GM18868 (cell line): ENCODE results near the gene DPF3.

Experiments used
- ATAC-seq: cut with Tn5 transposase; IDR thresholded peaks from one replicate; pipeline ENCODE4 v1.9.1; 2021; ENCODE audit warnings: mild to moderate bottlenecking, moderate library complexity; ENCODE audit not compliant: unreplicated experiment

Gene DPF3

DNA sequence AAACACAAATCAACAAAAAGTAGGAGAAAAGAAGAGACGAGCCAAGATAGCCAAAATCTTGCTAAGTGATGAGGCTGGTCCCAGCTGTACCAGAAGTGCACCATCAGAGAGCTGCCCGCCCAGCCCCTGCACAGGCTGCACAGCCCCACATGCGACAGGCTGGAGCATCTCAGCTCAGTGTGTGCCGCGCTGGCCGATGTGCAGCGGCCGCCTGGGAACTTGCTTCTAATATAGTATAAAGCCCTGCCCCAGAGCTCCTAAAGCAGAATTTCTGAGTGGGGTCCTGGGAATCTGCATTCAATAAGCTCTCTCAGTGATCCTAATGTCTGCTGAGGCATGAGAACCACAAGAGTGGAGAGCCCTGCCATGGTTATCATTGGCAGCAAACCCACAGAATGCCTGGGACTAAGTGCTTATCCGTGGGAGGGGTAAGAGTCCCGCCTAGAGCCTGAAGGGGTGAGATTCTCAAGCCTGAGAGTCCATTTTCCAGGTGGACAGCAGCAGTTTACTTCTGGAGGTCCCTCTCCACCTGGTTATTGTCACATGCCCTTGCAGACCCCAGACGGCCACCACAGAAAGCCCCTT is 171.6 kb downstream of the DPF3 start:
- ATAC-seq: no peak

DNA sequence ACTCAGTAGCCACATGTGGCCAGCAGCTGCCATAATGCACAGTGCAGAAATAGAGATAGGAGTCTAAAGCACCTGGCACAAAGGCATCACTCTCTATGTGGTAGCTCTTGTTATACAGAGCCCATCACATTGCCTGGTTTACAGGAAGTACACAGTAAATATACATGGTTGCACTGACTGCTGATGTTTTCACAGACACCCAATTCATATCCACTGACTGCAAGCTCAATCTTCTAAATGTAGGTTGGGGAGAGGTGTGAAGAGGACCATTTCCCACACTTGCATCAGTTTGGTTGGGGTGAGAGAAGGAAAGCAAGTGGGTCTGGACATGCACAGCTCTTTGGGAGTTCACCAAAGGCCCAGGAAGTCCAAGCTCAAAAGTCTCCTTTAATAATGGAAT is 172.8 kb downstream of the DPF3 start:
- ATAC-seq: no peak

DNA sequence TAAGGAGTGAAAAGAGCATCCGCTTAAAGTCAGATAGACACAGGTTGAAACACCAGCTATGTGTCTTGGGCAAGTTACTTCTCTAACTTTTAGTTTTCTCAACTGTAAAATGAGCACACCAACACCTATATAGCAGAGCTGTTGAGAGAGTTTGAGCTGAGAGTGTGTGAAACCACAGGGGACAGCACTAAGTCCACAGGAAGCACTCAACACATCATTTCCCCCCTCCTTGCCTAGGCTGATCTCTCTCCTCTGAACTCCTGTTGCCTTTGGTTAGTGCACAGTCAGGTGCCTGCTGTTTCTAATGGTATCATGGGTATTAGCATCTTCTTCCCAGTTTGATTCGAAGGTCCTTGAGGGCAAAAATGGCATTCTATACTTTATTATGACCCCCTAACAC is 176.7 kb downstream of the DPF3 start:
- ATAC-seq: no peak

DNA sequence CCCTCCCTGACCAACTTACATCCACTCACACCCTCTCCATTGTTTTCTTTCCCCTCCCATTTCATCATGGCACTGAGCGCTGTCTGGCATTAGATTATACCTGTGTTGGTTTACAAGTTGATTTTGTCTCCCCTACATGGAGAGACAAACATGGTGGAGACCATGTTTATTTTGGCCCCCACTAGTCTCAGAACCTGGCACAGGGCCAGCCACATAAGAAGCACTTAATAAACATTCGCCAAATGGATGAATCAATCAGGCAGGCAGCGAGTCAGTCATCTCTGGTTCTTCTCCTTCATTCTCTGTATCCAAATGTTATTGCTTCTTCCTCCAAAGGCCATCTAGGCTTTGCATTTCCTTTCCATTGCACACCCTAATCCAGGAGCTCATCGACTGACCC is 177.4 kb downstream of the DPF3 start:
- no peak for ATAC-seq

DNA sequence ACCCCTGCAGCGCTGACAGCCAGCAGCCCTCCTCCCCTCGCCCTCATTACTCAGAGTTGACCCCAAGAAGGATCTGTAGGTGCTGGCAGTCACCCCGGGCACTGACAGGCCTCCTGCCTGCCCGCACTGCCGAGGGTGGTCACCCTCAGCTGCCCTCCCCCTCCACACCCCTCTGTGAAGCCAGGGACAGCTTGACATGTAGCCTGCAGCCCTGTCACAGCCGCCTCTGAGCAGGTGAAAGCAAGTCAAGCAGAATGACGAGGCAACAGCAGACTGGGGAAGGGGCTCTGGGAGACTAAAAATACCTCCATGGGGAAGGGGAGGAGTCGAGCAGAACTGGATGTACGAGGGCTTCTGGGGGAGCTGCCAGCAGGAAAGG is 178.1 kb downstream of the DPF3 start:
- no peak for ATAC-seq

DNA sequence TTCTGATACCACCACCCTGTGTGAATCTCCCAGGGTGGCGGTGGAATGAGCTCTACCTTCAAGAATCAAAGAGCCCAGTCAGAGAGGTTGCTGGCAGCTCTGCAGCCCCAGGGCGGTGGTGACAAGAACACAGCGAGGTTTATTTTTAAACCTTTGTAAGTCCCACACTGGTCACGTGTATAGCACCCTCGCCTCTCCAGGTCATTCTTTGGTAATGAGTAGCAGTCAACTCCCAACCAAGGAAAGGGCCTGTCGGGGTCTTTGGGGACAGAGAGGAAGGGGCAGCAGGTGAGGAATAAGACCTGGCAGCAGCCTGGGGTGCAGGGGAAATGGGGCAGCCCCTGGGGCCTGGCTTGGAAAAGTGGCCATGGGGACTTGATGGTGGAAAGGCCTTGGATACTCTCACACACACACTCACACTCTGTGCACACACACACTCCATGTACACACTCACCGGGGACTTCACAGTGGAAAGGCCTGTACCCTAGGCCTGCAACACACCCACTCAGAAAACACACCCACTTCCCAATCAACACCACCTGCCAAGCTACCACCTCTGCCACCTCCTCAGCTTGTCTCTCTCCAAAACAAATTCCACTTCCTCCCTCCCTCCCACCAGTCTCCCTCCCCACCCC is 178.6 kb downstream of the DPF3 start:
- peak; percentile 37 for ATAC-seq

DNA sequence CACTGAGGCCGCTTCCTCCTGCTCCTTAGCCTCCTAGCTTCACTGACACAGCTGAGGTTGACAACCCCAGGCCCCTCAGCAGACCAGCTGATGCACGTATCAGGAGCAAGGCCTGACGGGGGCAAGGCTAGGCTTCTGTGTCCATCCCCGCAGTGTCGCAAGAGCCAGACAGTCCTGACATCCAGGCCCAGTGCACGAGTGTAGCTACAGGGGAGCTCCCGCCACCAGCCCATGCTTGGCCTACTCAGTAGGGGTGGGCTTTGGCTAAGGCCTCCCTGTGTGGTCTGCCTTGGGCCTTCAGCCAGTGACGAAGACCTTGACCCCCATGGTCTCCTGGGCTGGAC is 179.1 kb downstream of the DPF3 start:
- peak; percentile 7 for ATAC-seq

DNA sequence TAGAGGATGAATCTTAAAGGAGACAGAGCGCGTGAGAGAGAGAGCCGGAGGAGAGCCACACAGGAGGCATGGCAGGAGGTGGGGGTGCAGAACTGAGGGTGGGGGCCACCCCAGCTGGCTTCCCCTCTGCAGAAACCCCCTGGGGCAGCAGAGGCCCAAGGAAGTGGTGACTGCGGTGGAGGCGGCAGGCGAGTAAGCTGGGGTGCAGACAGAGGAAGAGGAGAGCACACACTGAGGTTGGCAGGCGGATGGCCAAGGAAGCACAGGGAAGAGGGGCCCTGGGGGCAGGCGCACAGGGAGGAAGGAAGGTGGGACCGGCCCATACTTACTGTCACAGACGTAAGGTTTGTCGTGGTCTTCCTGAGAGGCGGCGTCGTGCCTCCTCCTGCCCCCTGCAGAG is 179.8 kb downstream of the DPF3 start:
- ATAC-seq: peak; percentile 76

DNA sequence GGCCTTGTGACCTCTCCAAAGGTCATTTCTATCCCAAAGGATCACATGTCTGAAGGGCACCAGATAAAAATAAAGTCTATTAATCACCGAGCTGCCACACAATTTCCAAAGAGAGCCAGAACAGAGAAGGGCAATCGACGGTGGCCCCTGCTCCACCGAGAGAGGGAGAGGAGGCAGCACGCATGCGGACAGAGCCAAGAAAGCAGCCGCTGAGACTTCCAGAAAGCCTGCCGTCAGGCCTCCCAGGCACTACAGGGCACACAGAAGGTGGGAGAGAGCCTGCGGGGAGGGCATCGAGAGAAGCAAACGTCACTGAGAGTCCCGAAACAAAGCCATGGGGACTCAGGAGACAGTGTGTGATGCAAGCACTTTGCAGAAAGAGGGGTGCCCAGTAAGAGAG is 182.0 kb downstream of the DPF3 start:
- no peak for ATAC-seq

DNA sequence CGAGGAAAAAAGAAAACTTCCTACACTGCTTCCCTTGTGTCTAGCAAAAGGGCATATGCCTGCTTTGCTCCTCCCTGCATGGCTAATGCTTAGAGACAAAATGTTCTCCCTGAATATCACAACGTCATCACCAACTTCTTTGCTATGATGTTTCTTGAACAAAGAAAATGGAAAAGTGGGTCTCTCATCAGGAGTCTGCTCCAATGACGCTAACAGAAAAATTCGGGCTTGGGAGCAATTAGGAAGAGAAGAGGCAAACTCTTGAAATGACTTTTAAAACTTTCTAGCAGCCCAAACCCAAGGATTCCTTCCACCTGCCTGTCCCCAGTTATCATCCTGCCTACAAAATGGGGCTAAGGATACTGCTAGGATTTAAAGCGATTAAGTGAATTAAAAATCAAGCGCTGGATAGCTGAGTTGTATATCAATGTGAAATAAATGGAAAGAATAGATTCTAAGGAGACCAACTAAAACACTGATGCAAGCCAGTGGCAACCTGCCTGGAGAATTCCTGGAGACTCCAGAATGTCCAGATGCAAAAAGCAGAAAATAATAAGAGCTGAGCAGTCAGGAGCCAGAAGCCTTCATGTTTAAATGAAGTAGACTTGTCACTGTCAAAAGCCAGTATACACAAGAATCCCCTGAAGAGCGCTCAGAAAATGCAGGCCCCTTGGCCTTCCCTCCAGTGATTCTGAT is 183.8 kb downstream of the DPF3 start:
- ATAC-seq: no peak

DNA sequence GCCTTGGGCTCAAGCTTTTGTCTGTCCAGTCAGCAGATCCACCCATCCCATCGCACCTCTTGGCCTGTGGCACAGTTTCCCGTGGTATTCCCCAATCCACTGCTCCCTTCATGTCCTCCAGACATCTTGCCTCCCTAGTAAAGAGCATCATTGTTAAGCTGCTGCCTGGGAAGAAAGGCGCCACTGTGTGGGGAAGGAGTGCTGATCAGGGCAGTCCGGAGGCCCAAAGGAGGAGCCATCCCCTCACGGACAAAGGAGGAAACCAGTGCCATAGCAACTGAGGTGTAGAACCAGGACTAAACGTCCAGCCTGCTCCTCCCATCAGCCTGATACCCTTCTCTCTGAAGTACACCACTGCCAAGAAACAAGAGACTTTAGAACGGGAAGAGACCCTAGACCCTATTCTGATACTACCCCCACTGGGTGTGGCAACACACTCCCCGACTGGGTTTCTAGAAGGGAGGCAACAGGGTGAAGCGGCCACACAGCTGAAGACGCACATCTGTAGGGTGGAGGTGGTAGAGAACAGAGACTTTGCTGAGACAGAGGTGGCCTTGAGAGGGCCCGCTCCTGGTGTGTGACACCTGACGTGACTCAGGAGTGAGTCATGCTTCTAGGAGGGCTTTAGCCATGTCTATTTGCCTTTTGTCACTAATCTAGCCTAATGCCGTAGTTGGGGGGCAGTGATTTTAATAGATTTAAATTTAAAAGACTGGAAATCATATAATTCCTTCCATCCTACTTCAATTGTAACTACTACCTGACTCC is 185.0 kb downstream of the DPF3 start:
- ATAC-seq: no peak

DNA sequence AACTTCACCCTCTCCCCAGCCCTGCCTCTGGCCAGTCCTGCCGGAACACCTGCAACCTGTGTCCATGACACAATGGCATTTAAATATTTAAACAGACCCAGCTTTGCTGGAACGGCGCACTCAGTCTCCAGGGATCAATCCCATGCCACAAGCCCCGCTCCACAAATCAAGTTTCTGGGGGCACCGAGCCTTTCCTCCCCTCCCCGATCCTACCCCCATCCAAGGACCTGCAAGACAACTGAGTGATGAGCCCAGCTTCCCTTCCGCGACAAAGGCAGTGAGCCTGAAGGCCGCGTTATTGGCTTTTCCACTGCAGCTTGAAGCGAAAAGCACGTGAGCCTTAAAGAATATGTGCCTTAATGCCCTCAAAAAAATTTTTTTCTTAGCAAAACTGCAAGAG is 185.7 kb downstream of the DPF3 start:
- no peak for ATAC-seq

DNA sequence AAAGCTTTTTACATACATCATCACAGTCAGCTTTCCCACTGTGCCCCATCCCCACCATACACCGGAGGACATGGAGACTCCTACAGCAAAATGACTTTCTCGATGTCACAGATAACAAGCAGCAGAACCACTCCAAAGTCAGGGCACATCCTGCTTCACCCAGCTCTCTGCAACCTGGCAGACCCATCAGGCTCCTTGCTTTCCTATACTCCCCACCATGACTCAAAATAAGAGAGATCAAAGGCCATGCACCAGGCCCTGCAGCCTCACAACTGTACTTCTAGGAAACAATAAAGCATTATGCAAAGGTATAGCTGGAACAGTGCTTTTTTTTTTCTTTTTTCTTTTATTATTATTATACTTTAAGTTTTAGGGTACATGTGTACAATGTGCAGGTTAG is 187.4 kb downstream of the DPF3 start:
- ATAC-seq: no peak

DNA sequence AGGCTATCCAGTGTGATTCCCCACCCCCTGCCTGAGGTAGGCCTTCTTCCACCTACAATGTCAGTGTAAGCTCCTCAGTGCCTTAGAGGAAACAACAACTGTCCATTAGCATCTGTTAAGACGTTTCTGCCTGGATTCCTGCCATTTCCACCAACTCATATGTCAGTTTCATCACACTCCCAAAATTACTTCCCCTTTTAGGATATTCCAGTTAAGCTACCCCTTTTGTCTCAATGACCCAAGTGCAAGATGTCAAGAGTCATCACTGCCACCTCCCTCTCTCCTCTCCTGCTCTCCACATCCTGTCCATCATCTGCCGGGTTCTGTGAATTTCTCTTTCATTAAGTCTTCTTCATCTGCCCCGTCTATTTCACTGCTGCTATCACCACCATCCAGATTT is 189.4 kb downstream of the DPF3 start:
- ATAC-seq: no peak

DNA sequence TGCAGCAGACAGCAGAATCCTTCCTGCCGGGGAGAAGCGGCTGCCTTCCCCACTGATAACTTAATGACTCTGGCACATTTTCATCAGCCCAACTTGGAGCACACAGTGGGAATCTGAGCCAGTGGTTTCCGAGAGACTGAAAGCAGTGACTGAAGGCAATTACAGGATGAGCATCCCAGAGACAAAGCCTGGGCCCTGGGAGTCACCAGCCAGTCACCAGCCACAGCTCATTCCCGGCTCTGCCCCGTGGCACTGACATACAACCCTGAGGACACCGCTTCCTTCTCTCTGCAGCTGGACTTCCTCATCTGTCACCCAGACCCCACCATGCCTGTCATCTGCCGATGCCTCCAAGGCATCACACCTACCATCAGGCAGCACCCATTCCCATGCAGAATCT is 192.3 kb downstream of the DPF3 start:
- ATAC-seq: no peak

DNA sequence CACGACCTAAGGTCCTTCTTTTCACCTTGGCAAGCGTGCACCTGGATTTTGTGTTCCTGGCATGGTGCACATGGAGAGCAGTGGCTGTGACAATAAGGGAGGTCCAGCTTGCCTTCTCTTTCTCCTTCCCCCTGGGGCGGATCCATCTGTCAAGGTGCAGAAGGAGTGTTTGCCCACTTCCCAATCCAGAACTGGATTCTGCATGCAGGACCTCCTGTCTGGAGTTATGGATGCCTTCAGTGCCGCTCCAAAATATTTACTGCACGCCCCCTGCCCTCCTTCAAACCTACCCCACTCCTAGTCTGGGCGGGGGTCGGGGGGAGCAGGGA is 192.7 kb downstream of the DPF3 start:
- ATAC-seq: no peak

DNA sequence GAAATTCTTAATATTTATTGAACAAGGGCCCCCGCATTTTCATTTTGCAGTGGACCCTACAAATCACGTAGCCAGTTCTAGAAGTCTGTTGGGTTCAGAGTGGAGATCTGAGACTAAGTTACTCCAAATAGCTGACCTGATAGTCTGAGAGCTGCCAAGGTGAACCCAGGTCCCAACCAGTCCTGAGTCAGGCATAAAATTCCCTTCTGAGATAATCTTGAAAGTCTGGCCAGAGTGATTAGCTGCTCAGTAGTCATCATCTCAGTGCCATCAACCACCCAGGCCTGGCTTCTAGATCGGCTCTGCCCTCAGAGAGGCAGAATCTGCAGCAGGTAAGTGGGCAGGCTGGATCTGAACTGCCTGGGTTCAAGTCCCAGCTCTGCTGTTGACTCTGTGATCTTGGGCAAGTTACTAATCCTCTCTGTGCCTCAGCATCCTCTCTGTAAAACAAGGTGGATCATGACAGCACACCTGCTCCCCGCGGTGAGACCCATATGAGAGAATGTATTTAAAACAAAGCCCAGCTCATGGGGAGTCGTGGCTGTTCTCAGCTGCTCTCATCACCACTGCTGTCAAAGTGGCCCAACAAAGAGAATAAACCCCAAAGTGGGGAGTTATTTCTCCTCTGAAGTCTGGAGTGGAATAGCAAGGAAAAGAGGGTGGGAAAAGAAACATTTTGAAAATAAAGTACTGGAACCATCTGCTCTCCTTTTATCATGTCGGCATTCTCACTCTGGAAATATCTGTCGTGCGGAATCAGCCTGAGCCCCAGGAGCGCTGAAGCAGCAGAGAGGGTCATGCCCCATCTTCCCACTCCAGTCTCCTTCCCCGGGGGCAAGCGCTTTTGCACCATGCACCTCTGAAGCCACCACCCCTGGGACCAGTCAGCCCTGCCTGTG is 193.3 kb downstream of the DPF3 start:
- no peak for ATAC-seq

DNA sequence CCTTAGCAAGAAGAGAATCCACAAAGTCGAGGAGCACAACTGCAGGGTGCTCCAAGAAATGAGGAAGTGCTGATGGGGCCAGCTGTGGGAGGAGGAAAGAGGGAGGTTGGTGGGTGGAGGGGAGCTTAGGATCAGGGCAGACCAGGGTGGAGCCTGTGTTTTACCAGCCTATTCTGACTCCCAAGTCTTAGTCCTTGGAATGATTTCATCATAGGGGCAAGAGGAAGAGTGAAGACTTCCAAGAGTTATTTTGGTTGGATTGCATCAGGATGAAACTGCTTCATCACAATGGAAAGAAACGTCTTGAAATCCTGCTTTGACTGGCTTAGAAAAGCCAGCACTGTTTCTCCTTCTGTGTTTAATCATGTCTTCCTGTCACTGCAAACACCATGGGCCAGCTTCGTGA is 194.0 kb downstream of the DPF3 start:
- ATAC-seq: no peak

DNA sequence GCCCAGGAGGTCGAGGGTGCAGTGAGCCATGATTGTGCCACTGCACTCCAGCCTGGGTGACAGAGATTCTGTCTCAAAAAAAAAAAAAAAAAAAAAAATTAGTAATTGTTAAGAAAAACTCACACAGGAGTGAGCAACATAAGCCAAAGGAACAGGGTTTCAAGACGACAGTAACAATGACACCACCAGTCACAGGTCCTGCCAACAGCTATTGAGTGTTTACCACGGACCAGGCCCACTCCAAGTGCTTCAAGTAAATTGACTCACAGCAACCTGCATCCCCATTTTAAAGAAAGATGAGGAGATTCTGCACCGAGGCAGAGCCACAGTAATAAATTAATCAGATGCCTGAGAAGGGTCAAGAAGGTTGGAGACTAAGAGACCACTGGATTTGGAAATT is 194.5 kb downstream of the DPF3 start:
- no peak for ATAC-seq

DNA sequence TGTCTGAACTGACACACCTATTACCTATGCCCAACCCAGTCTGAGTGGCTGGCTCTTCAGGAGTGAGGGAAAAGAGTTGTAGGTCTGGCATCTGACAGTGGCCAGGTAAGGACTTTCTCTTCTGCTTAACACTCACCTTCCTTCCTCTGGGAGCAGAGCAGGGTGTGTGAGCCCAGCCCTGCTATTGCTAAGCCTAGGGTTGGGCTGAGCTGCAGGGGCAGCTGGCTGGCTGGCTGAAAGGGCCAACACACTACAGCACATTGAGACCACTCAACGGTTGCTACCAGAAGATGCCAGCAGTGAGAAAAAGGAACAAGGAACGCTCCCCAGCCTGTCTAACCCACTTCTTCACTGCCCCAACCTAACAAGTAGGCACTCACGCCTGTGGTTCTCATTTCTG is 201.2 kb downstream of the DPF3 start:
- ATAC-seq: no peak

DNA sequence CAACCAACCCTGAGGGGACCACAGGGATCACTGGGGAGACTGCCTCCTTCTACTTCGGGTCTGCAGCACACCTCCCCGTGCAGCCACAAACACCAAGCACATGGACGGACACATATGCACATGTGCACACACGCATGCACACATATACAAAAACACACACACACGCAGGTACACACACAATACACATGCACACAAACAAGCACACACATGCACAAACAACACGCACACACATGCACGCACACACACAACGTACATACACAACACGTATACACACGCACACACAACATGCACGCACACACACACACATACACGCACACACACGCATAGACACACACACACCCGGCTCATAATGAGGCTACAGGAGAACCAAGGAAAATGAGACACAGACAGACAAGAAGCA is 203.6 kb downstream of the DPF3 start:
- no peak for ATAC-seq
